Measurements from ENCODE around the gene VCAN.

DNA sequence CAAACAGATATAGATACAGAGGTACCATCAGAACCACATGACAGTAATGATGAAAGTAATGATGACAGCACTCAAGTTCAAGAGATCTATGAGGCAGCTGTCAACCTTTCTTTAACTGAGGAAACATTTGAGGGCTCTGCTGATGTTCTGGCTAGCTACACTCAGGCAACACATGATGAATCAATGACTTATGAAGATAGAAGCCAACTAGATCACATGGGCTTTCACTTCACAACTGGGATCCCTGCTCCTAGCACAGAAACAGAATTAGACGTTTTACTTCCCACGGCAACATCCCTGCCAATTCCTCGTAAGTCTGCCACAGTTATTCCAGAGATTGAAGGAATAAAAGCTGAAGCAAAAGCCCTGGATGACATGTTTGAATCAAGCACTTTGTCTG, 69.2 kb downstream of the VCAN start:
- TF ChIP-seq FOSL2 (IDR thresholded peaks at IDR 0.05) (no peak), FOSL2 (CRISPR knock-in tag; IDR thresholded peaks at IDR 0.05) (no peak), POLR2A (IDR thresholded peaks at IDR 0.05; ENCODE audit: low read length) (no peak), RCOR1 (IDR thresholded peaks at IDR 0.05; ENCODE audit: low read depth, low read length) (no peak)
- TF ChIP-seq, protein P1, sequence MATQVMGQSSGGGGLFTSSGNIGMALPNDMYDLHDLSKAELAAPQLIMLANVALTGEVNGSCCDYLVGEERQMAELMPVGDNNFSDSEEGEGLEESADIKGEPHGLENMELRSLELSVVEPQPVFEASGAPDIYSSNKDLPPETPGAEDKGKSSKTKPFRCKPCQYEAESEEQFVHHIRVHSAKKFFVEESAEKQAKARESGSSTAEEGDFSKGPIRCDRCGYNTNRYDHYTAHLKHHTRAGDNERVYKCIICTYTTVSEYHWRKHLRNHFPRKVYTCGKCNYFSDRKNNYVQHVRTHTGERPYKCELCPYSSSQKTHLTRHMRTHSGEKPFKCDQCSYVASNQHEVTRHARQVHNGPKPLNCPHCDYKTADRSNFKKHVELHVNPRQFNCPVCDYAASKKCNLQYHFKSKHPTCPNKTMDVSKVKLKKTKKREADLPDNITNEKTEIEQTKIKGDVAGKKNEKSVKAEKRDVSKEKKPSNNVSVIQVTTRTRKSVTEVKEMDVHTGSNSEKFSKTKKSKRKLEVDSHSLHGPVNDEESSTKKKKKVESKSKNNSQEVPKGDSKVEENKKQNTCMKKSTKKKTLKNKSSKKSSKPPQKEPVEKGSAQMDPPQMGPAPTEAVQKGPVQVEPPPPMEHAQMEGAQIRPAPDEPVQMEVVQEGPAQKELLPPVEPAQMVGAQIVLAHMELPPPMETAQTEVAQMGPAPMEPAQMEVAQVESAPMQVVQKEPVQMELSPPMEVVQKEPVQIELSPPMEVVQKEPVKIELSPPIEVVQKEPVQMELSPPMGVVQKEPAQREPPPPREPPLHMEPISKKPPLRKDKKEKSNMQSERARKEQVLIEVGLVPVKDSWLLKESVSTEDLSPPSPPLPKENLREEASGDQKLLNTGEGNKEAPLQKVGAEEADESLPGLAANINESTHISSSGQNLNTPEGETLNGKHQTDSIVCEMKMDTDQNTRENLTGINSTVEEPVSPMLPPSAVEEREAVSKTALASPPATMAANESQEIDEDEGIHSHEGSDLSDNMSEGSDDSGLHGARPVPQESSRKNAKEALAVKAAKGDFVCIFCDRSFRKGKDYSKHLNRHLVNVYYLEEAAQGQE (IDR thresholded peaks at IDR 0.05): no peak
- TF ChIP-seq, protein P2, sequence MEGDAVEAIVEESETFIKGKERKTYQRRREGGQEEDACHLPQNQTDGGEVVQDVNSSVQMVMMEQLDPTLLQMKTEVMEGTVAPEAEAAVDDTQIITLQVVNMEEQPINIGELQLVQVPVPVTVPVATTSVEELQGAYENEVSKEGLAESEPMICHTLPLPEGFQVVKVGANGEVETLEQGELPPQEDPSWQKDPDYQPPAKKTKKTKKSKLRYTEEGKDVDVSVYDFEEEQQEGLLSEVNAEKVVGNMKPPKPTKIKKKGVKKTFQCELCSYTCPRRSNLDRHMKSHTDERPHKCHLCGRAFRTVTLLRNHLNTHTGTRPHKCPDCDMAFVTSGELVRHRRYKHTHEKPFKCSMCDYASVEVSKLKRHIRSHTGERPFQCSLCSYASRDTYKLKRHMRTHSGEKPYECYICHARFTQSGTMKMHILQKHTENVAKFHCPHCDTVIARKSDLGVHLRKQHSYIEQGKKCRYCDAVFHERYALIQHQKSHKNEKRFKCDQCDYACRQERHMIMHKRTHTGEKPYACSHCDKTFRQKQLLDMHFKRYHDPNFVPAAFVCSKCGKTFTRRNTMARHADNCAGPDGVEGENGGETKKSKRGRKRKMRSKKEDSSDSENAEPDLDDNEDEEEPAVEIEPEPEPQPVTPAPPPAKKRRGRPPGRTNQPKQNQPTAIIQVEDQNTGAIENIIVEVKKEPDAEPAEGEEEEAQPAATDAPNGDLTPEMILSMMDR (IDR thresholded peaks at IDR 0.05): no peak
